ENCODE data around the gene RNH1.

The RNH1 gene

DNA sequence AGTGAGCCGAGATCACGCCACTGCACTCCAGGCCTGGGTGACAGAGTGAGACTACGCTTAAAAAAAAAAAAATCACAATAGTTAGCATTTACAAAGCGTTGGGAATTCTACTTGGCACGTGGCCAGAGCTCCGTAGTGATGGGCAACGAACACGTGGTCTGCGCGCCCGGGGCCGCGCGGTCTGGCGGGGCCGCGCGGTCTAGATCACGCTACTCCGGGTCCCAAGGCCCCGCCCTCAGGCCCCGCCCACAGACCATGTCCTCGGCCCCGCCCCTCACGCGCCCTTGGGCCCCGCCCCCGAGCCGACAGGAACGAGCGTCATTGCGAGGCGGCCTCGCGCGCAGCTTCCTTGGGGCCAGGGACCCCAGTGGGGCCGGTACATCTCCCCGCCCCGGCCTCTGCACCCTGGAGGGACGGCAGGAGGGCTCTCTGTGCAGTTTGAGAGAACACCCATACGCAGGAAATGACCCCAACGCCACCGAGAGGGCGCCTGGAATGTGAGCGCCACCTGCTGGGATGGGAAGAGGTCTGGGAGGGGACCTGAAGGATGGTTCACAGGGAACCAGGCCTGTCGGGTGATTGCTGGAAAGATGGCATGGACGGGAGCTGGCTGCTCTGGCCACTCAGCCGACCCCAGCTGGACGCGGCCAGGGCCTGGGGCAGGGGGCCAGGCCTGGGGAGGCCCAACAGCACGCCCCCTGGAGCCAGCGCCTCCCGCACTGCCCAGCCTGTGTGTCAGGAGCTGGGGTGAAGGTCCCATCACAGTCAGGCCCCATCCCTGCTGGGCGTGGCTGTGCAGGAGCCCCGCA, 58.9 kb downstream of the RNH1 start:
- H2BK15ac ChIP-seq (replicated peaks; ENCODE audit: low read depth), result no peak overlapping the region
- H3K56ac ChIP-seq (ENCODE audit: low read length), result peak overlapping the region; percentile 85
- peak overlapping the region; percentile 65 for H3K4ac ChIP-seq (ENCODE audit: low read depth, low read length)
- H3K4me1 ChIP-seq (ENCODE audit: control insufficient read depth, low read depth, low read length), result no peaks in the 10 kb centered on the region
- H4K8ac ChIP-seq (ENCODE audit: low read depth, low read length), result no peak overlapping the region
- peaks cover 12% of the 10 kb centered on the region for H3K79me1 ChIP-seq (ENCODE audit: low read length)
- H3K27ac ChIP-seq (ENCODE audit: low read depth, low read length), result peak overlapping the region; percentile 8
- no peaks in the 10 kb centered on the region for H3K27me3 ChIP-seq (ENCODE audit: insufficient read depth, low read length, poor library complexity)
- no peak overlapping the region for H3K18ac ChIP-seq (ENCODE audit: low read length)
- no peak overlapping the region for H2AK5ac ChIP-seq (ENCODE audit: low read length)
- H3K36me3 ChIP-seq (ENCODE audit: control insufficient read depth, insufficient read depth, low read length), result peaks cover 1% of the 10 kb centered on the region
- H3K23ac ChIP-seq (ENCODE audit: low read length), result no peak overlapping the region
- peak overlapping the region; percentile 65 for H3K4me3 ChIP-seq (ENCODE audit: low read length)
- peak overlapping the region; percentile 54 for H2BK5ac ChIP-seq (ENCODE audit: low read length)
- no peak overlapping the region for H2BK120ac ChIP-seq (ENCODE audit: low read depth, low read length)
- peak overlapping the region; percentile 48 for H3K4me2 ChIP-seq (ENCODE audit: low read length)
- peak overlapping the region; percentile 83 for H3K9ac ChIP-seq (ENCODE audit: low read length)
- no peak overlapping the region for H4K5ac ChIP-seq (ENCODE audit: low read length)
- peak; percentile 94 for DNase-seq
- peaks cover 19% of the 10 kb centered on the region for H3K79me2 ChIP-seq (ENCODE audit: control insufficient read depth, insufficient read depth, low read length)
- WGBS (ENCODE audit: extremely low coverage, insufficient coverage, low lambda C conversion rate), result no CpG with 5 or more reads among the region's 55 CpGs

DNA sequence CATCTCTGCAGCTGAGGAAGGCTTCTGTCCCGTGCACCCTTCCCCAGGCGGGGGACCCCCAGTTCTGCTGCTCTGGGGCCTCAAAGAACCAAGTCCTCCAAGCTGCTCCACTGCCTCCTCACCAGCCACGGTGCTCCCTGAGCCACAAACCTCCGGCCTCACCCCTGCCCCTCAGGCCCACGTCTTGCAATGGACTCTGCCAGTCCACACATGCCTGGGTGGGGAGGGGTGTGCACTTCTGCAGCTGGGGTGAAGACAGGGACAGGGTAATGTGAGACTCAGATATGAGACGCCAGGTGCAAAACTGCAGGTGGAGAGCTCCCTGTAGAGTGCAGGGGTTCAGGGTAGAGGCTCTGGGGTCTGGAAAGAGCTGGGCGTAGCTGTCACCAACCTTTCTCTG, 60.2 kb downstream of the RNH1 start:
- no peaks in the 10 kb centered on the region for H3K36me3 ChIP-seq (ENCODE audit: control insufficient read depth, insufficient read depth, low read length)
- no peak overlapping the region for H2BK15ac ChIP-seq (replicated peaks; ENCODE audit: low read depth)
- H3K4me1 ChIP-seq (ENCODE audit: control insufficient read depth, low read depth, low read length), result no peaks in the 10 kb centered on the region
- H3K4me3 ChIP-seq (ENCODE audit: low read length), result no peak overlapping the region
- H3K56ac ChIP-seq (ENCODE audit: low read length), result no peak overlapping the region
- peaks cover 6% of the 10 kb centered on the region for H3K79me1 ChIP-seq (ENCODE audit: low read length)
- peaks cover 9% of the 10 kb centered on the region for H3K79me2 ChIP-seq (ENCODE audit: control insufficient read depth, insufficient read depth, low read length)
- no peak overlapping the region for H3K9ac ChIP-seq (ENCODE audit: low read length)
- DNase-seq, result no peak
- no peak overlapping the region for H4K5ac ChIP-seq (ENCODE audit: low read length)
- no peaks in the 10 kb centered on the region for H3K27me3 ChIP-seq (ENCODE audit: insufficient read depth, low read length, poor library complexity)
- H2BK5ac ChIP-seq (ENCODE audit: low read length), result no peak overlapping the region
- no peak overlapping the region for H3K23ac ChIP-seq (ENCODE audit: low read length)
- no peak overlapping the region for H2BK120ac ChIP-seq (ENCODE audit: low read depth, low read length)
- H3K4ac ChIP-seq (ENCODE audit: low read depth, low read length), result no peak overlapping the region
- no peak overlapping the region for H2AK5ac ChIP-seq (ENCODE audit: low read length)
- no peak overlapping the region for H4K8ac ChIP-seq (ENCODE audit: low read depth, low read length)
- H3K18ac ChIP-seq (ENCODE audit: low read length), result no peak overlapping the region
- no CpG with 5 or more reads among the region's 7 CpGs for WGBS (ENCODE audit: extremely low coverage, insufficient coverage, low lambda C conversion rate)
- no peak overlapping the region for H3K27ac ChIP-seq (ENCODE audit: low read depth, low read length)
- H3K4me2 ChIP-seq (ENCODE audit: low read length), result no peak overlapping the region

DNA sequence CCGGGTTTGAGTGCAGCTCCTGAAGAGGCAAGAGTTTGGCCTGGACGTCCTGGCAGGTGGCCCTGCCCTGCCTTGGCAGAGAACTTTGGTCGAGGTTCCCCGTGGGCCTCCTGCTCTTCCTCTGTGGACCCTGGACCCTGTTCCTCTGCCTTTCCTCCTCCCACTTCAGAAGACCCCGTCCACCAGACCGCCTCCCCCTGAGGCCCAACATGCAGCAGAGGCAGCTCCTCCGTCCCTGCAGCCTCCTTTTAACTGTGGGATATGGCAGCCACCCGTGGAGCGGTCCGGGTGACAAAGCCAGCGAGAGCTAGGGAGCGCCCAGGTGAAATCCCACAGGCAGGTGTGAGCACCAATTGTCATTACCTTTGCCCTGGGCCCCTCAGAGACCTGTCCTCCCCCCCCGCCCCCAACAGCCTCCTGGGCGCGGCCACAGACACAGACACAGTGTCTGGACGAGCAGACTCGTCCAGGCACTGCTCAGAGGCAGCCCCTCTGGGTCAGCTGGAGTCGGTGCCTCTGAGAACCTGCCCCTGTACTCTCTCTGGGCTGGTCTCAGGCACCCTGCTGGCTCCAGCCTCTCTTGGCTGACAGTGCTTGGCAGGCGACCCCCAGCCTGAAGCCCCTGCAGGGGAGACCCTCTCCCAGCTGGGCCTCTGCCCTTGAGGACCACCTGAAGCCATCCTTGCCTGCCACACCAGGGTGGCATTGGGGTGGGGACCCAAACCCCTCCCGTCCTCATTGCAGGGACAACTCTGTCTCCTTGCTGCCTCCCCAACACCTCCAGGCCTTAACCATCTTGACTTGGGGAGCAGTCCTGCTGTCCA, 61.1 kb downstream of the RNH1 start:
- no peak overlapping the region for H3K27ac ChIP-seq (ENCODE audit: low read depth, low read length)
- H2BK15ac ChIP-seq (replicated peaks; ENCODE audit: low read depth), result no peak overlapping the region
- no CpG with 5 or more reads among the region's 20 CpGs for WGBS (ENCODE audit: extremely low coverage, insufficient coverage, low lambda C conversion rate)
- H3K18ac ChIP-seq (ENCODE audit: low read length), result no peak overlapping the region
- no peaks in the 10 kb centered on the region for H3K36me3 ChIP-seq (ENCODE audit: control insufficient read depth, insufficient read depth, low read length)
- peaks cover under 1% of the 10 kb centered on the region for H3K79me2 ChIP-seq (ENCODE audit: control insufficient read depth, insufficient read depth, low read length)
- no peak overlapping the region for H2BK5ac ChIP-seq (ENCODE audit: low read length)
- H4K8ac ChIP-seq (ENCODE audit: low read depth, low read length), result no peak overlapping the region
- H4K5ac ChIP-seq (ENCODE audit: low read length), result no peak overlapping the region
- no peak overlapping the region for H3K9ac ChIP-seq (ENCODE audit: low read length)
- H3K4ac ChIP-seq (ENCODE audit: low read depth, low read length), result no peak overlapping the region
- no peak for DNase-seq
- H3K56ac ChIP-seq (ENCODE audit: low read length), result no peak overlapping the region
- no peak overlapping the region for H2BK120ac ChIP-seq (ENCODE audit: low read depth, low read length)
- no peak overlapping the region for H3K4me2 ChIP-seq (ENCODE audit: low read length)
- no peaks in the 10 kb centered on the region for H3K27me3 ChIP-seq (ENCODE audit: insufficient read depth, low read length, poor library complexity)
- no peak overlapping the region for H3K4me3 ChIP-seq (ENCODE audit: low read length)
- H3K4me1 ChIP-seq (ENCODE audit: control insufficient read depth, low read depth, low read length), result no peaks in the 10 kb centered on the region
- peaks cover 4% of the 10 kb centered on the region for H3K79me1 ChIP-seq (ENCODE audit: low read length)
- no peak overlapping the region for H2AK5ac ChIP-seq (ENCODE audit: low read length)
- no peak overlapping the region for H3K23ac ChIP-seq (ENCODE audit: low read length)
